ENCODE measurements around the gene TADA2B.
"Not testable (repeated sequence)": the region's sequence is repeated elsewhere in the genome, so short reads cannot be mapped to it uniquely, and the experiment has no call there.

The TADA2B gene

GRCh38 chr4:7073526-7074390 lies 30.6 kb downstream of the TADA2B start:
- DNase-seq (ENCODE audit: extremely low spot score): peak; percentile 54
- ChIA-PET CTCF (interaction anchor here (2.0 to 6.7 kb wide), 2 partner anchors 10 to 99 kb away, joined by 9 to 59 read pairs; no protein-coding TSS in a partner anchor), POLR2A (no interaction called here)
- TF ChIP-seq CTCF (IDR thresholded peaks at IDR 0.05; ENCODE audit: control extremely low read depth, extremely low read depth, low read depth, missing control alignments): no peak

- TF ChIP-seq CTCF (IDR thresholded peaks at IDR 0.05; ENCODE audit: control extremely low read depth, extremely low read depth, low read depth, missing control alignments): no peak
- CTCF ChIA-PET: interaction anchor here (0.6 to 6.7 kb wide), 2 partner anchors 9 to 329 kb away, joined by 3 to 59 read pairs; no protein-coding TSS in a partner anchor
- POLR2A ChIA-PET: no interaction called here
- DNase-seq (ENCODE audit: extremely low spot score): no peak
Observed at GRCh38 chr4:7074426-7074825, 31.3 kb downstream of the TADA2B start.

- TF ChIP-seq CTCF (IDR thresholded peaks at IDR 0.05; ENCODE audit: control extremely low read depth, extremely low read depth, low read depth, missing control alignments): no peak
- CTCF ChIA-PET: interaction anchor here (1.1 kb wide), 1 partner anchor 8 kb away, joined by 3 read pairs; no protein-coding TSS in a partner anchor
- no peak for DNase-seq (ENCODE audit: extremely low spot score)
- POLR2A ChIA-PET: no interaction called here
Observed at GRCh38 chr4:7075962-7076695, 33.0 kb downstream of the TADA2B start.

GRCh38 chr4:7076696-7077082 lies 33.5 kb downstream of the TADA2B start:
- TF ChIP-seq CTCF (IDR thresholded peaks at IDR 0.05; ENCODE audit: control extremely low read depth, extremely low read depth, low read depth, missing control alignments): no peak
- ChIA-PET POLR2A (no interaction called here), CTCF (no interaction called here)
- no peak for DNase-seq (ENCODE audit: extremely low spot score)

GRCh38 chr4:7077371-7077770 lies 34.2 kb downstream of the TADA2B start:
- DNase-seq (ENCODE audit: extremely low spot score): no peak
- POLR2A ChIA-PET: no interaction called here
- no peak for TF ChIP-seq CTCF (IDR thresholded peaks at IDR 0.05; ENCODE audit: control extremely low read depth, extremely low read depth, low read depth, missing control alignments)
- CTCF ChIA-PET: interaction anchor here (0.9 kb wide), 1 partner anchor 204 kb away, joined by 3 read pairs; no protein-coding TSS in a partner anchor

GRCh38 chr4:7078025-7078424 lies 34.9 kb downstream of the TADA2B start:
- CTCF ChIA-PET: interaction anchor here (0.9 to 1.4 kb wide), 2 partner anchors 22 to 204 kb away, joined by 3 to 4 read pairs; no protein-coding TSS in a partner anchor
- no peak for DNase-seq (ENCODE audit: extremely low spot score)
- no peak for TF ChIP-seq CTCF (IDR thresholded peaks at IDR 0.05; ENCODE audit: control extremely low read depth, extremely low read depth, low read depth, missing control alignments)
- POLR2A ChIA-PET: no interaction called here

- DNase-seq (ENCODE audit: extremely low spot score); POLR2A ChIA-PET: not testable (repeated sequence)
- CTCF ChIA-PET: interaction anchor here (1.1 to 2.4 kb wide), 7 partner anchors 8 to 359 kb away, joined by 3 to 15 read pairs (median 5); no protein-coding TSS in a partner anchor
Observed at GRCh38 chr4:7079483-7079882, 36.3 kb downstream of the TADA2B start.

- CTCF ChIA-PET: interaction anchor here (1.1 to 2.4 kb wide), 5 partner anchors 9 to 359 kb away, joined by 3 to 15 read pairs (median 5); no protein-coding TSS in a partner anchor
- POLR2A ChIA-PET; DNase-seq (ENCODE audit: extremely low spot score): not testable (repeated sequence)
Observed at GRCh38 chr4:7079909-7080308, 36.7 kb downstream of the TADA2B start.

Data from GM10248 (cell line).